Fibroblast of skin of left biceps (primary cell): ENCODE data around the gene TUBD1.
"Not testable (repeated sequence)": the region's sequence is repeated elsewhere in the genome, so short reads cannot be mapped to it uniquely, and the experiment has no call there.

Experiments
- DNase-seq, 2 experiments: peaks; one replicate each; pipeline ENCODE4 v3.0.0-alpha.2; 2013; ENCODE audit warnings: low read depth in 2 of 2

TUBD1 gene

DNA sequence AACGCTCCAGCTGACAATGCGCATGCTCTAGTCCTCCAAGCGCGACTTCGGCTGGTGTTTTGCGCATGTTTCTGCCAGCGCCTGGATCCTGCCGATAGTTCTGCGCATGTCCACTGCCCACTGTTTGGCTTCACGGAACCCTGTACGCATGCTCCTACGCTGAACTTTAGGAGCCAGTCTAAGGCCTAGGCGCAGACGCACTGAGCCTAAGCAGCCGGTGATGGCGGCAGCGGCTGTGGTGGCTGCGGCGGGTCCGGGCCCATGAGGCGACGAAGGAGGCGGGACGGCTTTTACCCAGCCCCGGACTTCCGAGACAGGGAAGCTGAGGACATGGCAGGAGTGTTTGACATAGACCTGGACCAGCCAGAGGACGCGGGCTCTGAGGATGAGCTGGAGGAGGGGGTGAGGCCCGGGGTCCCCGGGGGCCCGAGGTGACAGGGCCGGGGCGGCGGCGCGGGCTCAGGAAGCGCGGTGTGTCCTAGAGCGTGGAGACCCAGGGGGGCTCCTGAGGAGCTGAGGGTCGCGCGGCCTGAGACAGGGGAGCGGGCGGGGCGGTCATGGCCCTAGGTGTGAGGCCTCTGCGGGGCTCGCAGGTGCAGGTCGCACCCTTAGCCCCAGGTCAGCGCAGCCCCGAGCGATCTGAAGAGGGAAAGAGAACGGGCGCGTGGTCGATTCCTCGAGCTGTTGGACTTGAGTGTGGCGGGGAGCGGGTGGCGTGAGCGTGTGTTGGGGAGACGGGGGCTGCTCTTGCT, at the start of gene TUBD1, which contains the start of gene RPS6KB1:
Gene TUBD1 (minus strand): TSS at position 20 of the 752 bp plus-strand sequence. CDS start 1,941 bp downstream, outside the sequence.
Gene RPS6KB1 (plus strand): TSS at position 198 of the 752 bp plus-strand sequence. CDS start 64 bp downstream, at position 262.
- peak; percentile 97 for DNase-seq

- DNase-seq: no peak
Measured at GRCh38 chr17:59941131-59941530, 48.4 kb upstream of the TUBD1 start.

DNA sequence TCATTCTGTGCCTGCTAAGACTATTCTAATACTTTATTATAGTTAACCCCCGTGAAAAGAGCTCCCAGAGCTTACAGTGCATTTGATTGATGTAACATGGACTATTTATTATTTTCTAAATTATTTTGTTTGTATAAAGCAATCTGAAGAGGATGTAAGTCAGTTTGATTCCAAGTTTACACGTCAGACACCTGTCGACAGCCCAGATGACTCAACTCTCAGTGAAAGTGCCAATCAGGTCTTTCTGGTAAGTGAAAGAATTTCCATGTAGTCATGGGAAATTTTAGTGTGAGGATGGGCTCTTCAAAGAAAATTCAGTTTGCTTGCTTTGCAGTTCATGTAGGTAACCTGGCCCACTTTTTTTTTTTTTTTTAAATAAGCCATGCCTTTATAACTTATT, 48.0 kb upstream of the TUBD1 start:
- DNase-seq: not testable (repeated sequence)

GRCh38 chr17:59933317-59933716, 40.6 kb upstream of the TUBD1 start:
- DNase-seq: not testable (repeated sequence)

- DNase-seq: peak in 1 of 2 experiments; percentile 11
Measured at GRCh38 chr17:59930768-59931167, 38.0 kb upstream of the TUBD1 start.

DNA sequence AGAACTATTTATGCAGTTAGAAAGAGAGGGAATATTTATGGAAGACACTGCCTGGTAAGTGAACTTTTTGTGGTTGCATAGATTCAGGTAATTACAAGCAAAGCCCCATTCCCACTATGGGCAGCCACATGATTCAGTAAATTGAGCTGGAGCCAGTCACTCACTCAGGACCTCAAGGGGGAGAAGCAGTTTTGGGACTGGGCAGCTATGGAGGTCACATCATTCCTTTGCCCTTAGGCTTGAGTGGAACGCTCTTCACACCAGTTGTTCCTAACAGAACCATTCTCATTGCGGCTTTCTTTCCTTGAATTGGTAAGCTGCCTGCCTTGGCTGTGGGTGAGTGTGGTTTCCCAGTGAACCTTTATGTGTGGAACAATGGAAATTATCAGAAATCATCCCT, 37.4 kb upstream of the TUBD1 start:
- not testable (repeated sequence) for DNase-seq

DNA sequence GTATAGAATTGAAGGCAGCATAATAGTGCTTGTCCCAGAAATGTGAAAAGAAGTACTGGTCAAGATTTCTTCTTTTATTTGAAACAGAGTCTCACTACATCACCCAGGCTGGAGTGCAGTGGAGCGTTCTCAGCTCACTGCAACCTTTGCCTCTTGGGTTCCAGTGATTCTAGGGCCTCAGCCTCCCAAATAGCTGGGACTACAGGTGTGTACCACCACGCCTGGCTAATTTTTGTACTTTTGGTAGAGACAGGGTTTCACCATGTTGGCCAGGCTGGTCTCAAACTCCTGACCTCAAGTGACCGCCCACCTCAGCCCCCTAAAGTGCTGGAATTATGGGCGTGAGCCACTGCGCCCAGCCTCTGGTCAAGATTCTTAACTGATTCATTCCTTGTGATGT, 27.9 kb upstream of the TUBD1 start:
- DNase-seq: not testable (repeated sequence)

GRCh38 chr17:59916446-59916845, 23.7 kb upstream of the TUBD1 start:
- DNase-seq: no peak

DNA sequence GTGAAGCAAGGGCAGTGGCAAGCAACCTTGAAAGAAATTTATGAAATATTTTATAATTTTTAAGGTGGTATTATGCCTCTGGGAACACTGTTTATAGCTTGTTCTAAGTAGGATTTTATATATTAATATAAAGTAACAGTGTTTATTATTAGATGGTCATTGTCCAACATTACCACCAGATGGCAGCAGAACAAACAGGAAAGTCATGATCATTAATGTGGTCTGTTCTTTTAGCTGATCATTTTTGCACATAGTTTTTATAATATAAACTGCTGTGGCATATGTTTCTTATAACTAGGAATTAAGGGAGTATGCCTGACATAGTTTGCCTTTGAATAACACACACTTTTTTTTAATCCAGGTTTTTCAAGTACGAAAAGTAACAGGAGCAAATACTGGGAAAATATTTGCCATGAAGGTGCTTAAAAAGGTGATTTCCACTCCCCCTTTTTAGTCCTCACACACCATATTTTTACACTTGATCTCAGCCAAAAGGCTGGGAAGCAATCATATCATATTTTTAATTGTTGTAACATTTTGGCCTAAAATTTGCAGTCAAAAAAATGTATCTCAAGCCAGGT, 21.6 kb upstream of the TUBD1 start:
- DNase-seq: peak; percentile 23 to 25

DNA sequence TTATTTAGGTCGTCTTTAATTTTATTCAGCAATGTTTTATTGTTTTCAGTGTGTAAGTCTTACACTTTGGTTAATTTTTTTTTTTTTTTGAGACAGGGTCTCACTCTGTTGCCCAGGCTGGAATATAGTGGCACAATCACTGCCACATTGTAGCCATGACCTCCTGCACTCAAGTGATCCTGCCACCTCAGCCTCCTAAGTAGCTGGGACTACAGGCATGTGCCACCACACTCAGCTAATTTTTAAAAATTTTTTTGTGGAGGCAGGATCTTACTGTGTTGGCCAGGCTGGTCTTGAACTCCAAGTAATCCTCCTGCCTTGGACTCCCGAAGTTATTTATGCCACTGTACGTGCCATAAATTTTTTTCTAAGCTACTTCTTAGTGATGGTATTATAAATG, 14.7 kb upstream of the TUBD1 start:
- no peak for DNase-seq

DNA sequence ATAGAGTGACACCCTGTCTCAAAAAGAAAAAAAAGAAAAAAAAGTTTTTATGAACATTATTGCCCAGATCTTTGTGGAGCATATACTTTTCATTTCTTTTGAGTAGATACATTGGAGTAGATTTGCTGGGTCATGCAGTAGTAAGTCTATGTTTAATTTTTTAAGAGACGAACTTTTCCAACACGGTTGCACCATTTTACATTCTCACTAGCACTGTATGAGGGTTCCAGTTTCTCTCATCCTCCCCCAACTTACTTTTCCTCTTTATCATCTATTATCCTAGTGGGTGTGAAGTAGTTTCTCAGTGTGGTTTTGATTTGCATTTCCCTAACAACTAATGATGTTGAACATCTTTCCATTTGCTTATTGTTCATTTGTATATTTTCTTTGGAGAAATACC, 10.7 kb upstream of the TUBD1 start:
- DNase-seq: no peak

- DNase-seq: no peak
Measured at GRCh38 chr17:59901604-59902003, 8.9 kb upstream of the TUBD1 start.

DNA sequence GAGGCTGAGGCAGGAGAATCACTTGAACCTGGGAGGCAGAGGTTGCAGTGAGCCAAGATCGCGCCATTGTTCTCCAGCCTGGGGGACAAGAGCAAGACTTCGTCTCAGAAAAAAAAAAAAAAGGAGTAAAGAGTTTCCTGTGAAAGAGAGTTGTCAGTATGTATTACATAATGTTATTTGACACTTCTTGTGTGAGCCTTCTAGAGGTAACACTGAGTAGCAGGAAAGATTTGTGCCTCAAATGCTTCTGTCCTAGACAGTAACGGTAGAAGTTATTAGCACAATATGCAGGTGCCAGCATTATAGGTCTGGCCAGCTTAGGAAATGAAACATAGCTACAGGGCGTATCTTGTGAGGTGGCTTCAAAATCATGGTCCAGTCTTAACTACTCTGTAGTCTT, 6.4 kb upstream of the TUBD1 start:
- DNase-seq: no peak

DNA sequence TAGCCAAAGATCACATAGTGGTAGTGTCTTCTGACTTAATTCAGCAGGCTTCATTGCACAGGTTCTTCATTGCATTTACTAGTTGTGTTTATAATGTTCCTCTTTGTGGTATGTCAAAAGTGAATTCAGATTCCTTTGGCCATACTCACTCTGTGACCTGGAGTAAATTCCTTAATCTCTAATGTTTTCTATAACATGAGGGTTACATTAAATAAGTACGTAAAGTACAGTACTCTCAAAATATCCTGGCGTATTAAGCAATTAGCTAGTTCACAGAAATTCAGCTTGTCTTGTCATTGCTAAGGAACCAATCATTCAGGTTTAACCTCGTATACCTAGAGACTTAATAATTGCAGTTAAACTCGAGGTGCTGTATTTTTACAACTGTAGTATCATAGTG, 4.3 kb upstream of the TUBD1 start:
- peak; percentile 6 to 12 for DNase-seq

- no peak for DNase-seq
Measured at GRCh38 chr17:59893676-59894100, 945 bp upstream of the TUBD1 start.

GRCh38 chr17:59892251-59892923, 356 bp downstream of the TUBD1 start:
- DNase-seq: no peak

GRCh38 chr17:59890720-59891119, 2.0 kb downstream of the TUBD1 start:
- no peak for DNase-seq

DNA sequence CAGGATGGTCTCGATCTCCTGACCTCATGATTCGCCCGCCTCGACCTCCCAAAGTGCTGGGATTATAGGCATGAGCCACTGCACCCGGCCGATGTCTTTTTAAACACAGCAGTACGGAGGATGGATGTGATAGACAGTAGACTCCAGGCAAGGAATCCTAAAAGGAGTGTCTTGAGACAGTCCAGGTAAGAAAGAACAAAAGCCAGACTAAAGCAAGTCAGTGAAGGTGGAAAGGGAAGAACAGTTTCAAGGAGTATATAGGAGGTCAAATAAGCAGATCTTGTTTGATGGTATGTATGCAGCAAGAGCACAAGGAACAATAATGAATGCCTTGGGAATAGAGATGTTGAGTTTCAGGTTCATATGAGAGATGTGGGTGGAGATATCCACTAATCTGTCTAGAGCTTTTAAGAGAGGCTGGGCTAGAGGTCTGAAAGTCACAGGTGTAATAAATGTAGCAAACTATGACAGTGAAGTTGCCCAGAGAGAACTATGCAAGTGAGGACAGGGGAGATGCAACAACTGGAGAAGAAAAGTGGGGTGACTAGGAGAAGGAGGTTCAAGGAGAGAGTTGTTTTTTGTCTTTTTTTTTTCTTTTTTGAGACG, 4.5 kb downstream of the TUBD1 start:
- no peak for DNase-seq

DNA sequence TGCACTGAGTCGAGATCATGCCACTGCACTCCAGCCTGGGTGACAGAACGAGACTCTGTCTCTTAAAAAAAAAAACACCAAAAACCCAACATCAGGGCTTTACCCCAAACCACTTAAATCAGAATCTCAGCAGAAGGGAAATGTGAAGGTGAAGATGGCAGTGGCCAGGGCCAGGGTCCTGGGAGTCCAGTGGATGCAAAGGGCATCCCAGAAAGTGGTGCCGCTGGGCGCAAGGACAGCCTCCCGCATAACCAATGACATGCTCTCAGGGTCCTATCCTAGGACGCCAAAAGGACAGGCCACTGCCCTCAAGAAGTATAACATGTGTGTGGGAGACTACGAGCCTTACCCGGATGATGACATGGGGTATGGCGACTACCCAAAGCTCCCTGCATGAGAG, 7.9 kb downstream of the TUBD1 start:
- DNase-seq: no peak

DNA sequence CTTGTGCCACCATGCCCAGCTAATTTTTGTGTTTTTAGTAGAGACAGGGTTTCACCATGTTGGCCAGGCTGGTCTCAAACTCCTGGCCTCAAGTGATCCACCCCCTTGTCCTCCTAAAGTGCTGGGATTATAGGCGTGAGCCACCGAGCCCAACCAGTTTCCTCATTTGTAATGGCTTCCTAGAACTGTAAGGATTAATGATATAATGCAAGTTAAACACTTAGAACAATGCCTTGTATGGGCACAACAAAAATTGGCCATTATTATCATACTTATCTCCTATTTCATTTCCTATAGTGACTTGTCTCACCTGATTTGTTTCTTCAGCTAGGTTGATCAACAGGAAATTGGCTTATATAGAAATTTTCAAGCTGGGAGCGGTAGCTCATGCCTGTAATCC, 14.1 kb downstream of the TUBD1 start:
- DNase-seq: no peak

DNA sequence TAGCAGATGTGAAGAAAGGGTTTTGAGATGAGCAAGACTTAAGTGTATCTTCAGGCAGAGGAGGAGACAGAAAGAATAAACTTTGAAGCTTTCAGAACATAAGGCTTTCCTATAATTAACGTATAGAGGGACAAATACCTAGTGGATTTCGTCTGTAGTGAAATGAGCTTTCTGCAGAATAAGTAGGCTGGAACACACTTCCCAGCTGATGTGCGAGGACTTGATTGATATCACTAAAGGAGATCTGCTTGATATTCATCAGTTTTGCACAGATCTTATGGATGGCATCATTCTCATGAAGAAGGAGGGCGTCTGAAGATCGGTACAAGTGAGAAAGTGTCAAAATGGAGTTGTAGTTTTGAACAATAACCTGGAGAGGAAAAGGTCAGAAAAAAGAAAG, 14.8 kb downstream of the TUBD1 start:
- DNase-seq: no peak

DNA sequence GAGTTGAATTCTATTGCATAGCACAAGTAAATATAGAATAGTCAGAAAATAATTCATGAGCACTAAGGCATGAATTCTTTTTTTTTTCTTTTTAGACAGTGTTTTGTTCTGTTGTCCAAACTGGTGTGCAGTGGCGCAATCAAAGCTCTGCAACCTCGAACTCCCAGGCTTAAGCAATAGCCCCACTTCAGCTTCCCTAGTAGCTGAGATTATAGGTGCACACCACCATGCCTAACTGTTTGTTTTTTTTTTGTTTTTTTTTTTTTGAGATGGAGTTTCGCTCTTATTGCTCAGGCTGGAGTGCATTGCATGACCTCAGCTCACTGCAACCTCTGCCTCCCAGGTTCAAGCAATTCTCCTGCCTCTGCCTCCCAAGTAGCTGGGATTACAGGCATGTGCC, 16.6 kb downstream of the TUBD1 start:
- DNase-seq: no peak
